IPS DF 19.7 (cell line): ENCODE measurements around the gene GSTK1.

Experiments
- DNase-seq: peaks from one replicate; pipeline ENCODE4 v3.0.0-alpha.2; 2013; ENCODE audit warnings: low read depth, low spot score

Gene GSTK1

GRCh38 chr7:143295870-143296269 lies 32.6 kb downstream of the GSTK1 start:
- no peak for DNase-seq

- DNase-seq: no peak
Measured at GRCh38 chr7:143296686-143297085, 33.4 kb downstream of the GSTK1 start.

- no peak for DNase-seq
Measured at GRCh38 chr7:143299346-143299745, 36.1 kb downstream of the GSTK1 start.

GRCh38 chr7:143299840-143300239 lies 36.6 kb downstream of the GSTK1 start:
- no peak for DNase-seq

- no peak for DNase-seq
Measured at GRCh38 chr7:143300959-143301935, 38.0 kb downstream of the GSTK1 start.

- DNase-seq: no peak
Measured at GRCh38 chr7:143303733-143304132, 40.5 kb downstream of the GSTK1 start.

GRCh38 chr7:143304938-143305337 lies 41.7 kb downstream of the GSTK1 start:
- DNase-seq: no peak

GRCh38 chr7:143305423-143306070 lies 42.3 kb downstream of the GSTK1 start:
- DNase-seq: no peak

GRCh38 chr7:143308632-143309031 lies 45.4 kb downstream of the GSTK1 start:
- no peak for DNase-seq

- no peak for DNase-seq
Measured at GRCh38 chr7:143314127-143314526, 50.9 kb downstream of the GSTK1 start.

- no peak for DNase-seq
Measured at GRCh38 chr7:143315776-143316175, 52.5 kb downstream of the GSTK1 start, which contains the start of gene CLCN1. TSS of gene CLCN1 (plus strand) at chr7:143316111. CDS start at chr7:143316213, 102 bp downstream.

GRCh38 chr7:143316492-143316891 lies 53.3 kb downstream of the GSTK1 start:
- DNase-seq: no peak

- no peak for DNase-seq
Measured at GRCh38 chr7:143318661-143319060, 55.4 kb downstream of the GSTK1 start.
